Neural cell (in vitro differentiated cells): Measurements from ENCODE around the gene HSD3B7. TPM values are rescaled to one million over a fixed set of nuclear protein-coding genes. Genes with fewer than 3 reads are reported as not detected.

Experiments used
- polyA plus RNA-seq: library from polyadenylated mRNA; depleted of rRNA; stranded (reverse); fragments of >200 nt; gene quantifications from 2 replicates; pipeline ENCODE4 v1.2.3, GENCODE V29; 2014
- small RNA-seq, 3 experiments: library from RNA; depleted of rRNA; stranded (forward); fragments of <200 nt; gene quantifications; one replicate each; pipeline ENCODE3, GENCODE V24; 2012

The HSD3B7 gene
- polyA plus RNA-seq, 1 donor from 2014 or later: 3.4 TPM

Small RNA genes within 50 kb of the gene (small RNA-seq; reads per million reads assigned to genes)
- 0 reads per million in 3 experiments for gene AC135048.1

Other genes starting within 250 kb of the HSD3B7 start
- gene PHKG2, start 236.8 kb upstream of the HSD3B7 start, polyA plus RNA-seq: 41.5 and 55.2 TPM in 2 replicates
- 17.0 and 23.3 TPM in 2 replicates for gene CFAP119, start 223.1 kb upstream of the HSD3B7 start, polyA plus RNA-seq
- 85.2 and 94.4 TPM in 2 replicates for gene RNF40, start 222.9 kb upstream of the HSD3B7 start, polyA plus RNA-seq
- 10.4 and 14.1 TPM in 2 replicates for gene ZNF629, start 198.0 kb upstream of the HSD3B7 start, polyA plus RNA-seq
- gene BCL7C, start 91.1 kb upstream of the HSD3B7 start, polyA plus RNA-seq: 39.2 and 44.9 TPM in 2 replicates
- gene CTF1, start 88.6 kb upstream of the HSD3B7 start, polyA plus RNA-seq: not detected in 2 replicates
- 99.6 and 124 TPM in 2 replicates for gene FBXL19, start 61.6 kb upstream of the HSD3B7 start, polyA plus RNA-seq
- gene ORAI3, start 36.1 kb upstream of the HSD3B7 start, polyA plus RNA-seq: 5.7 and 7.3 TPM in 2 replicates
- gene SETD1A, start 27.5 kb upstream of the HSD3B7 start, polyA plus RNA-seq: 1.4 and 3.3 TPM in 2 replicates
- 4.5 and 9.2 TPM in 2 replicates for gene STX1B, start 25.4 kb downstream of the HSD3B7 start, polyA plus RNA-seq
- gene STX4, start 48.4 kb downstream of the HSD3B7 start, polyA plus RNA-seq: 32.2 and 38.3 TPM in 2 replicates
- 17.8 and 21.3 TPM in 2 replicates for gene ZNF668, start 89.0 kb downstream of the HSD3B7 start, polyA plus RNA-seq
- gene ZNF646, start 89.2 kb downstream of the HSD3B7 start, polyA plus RNA-seq: 6.7 and 8.5 TPM in 2 replicates
- 9.3 and 13.6 TPM in 2 replicates for gene PRSS53, start 103.7 kb downstream of the HSD3B7 start, polyA plus RNA-seq
- 103 and 105 TPM in 2 replicates for gene VKORC1, start 109.6 kb downstream of the HSD3B7 start, polyA plus RNA-seq
- gene BCKDK, start 123.2 kb downstream of the HSD3B7 start, polyA plus RNA-seq: 21.3 and 26.8 TPM in 2 replicates
- 98.0 and 132 TPM in 2 replicates for gene KAT8, start 132.5 kb downstream of the HSD3B7 start, polyA plus RNA-seq
- gene PRSS8, start 150.5 kb downstream of the HSD3B7 start, polyA plus RNA-seq: not detected in 2 replicates
- gene PRSS36, start 164.9 kb downstream of the HSD3B7 start, polyA plus RNA-seq: 1.5 and 2.0 TPM in 2 replicates
- gene FUS, start 194.9 kb downstream of the HSD3B7 start, polyA plus RNA-seq: 53.9 and 54.3 TPM in 2 replicates
- gene PYCARD, start 217.6 kb downstream of the HSD3B7 start, polyA plus RNA-seq: not detected in 2 replicates
- 0.05 TPM in 1 of 2 replicates, not detected in the other for gene TRIM72, start 228.9 kb downstream of the HSD3B7 start, polyA plus RNA-seq
- not detected in 2 replicates for gene PYDC1, start 231.9 kb downstream of the HSD3B7 start, polyA plus RNA-seq